HepG2 (cell line): ENCODE data around the gene RBM19. TPM values are rescaled to one million over a fixed set of nuclear protein-coding genes. Genes with fewer than 3 reads are reported as not detected.

Experiments
- ATAC-seq: fragments of 200-7000 bp; cut with Tn5 transposase; 3 replicates; pipeline ENCODE4 v1.9.1; 2020; ENCODE audit warnings: mild to moderate bottlenecking, moderate library complexity
- BruUV-seq: library from RNA; stranded (reverse); fragments of 400-500 nt; replicated peaks from 2 replicates; lab custom pipeline; 2021; lab: Mats Ljungman, UMichigan
- CTCF ChIA-PET: fragments of 300-600 bp; formaldehyde crosslinking; extraction: SDS; loops from one replicate; lab custom pipeline; 2021; ENCODE audit warnings: low total read pairs, inconsistent platforms, low intra/inter-chr PET ratio; lab: Yijun Ruan, JAX
- POLR2A ChIA-PET: fragments of 350-600 bp; sonication (Branson Sonifier 250); formaldehyde crosslinking; loops from one replicate; lab custom pipeline; 2020; ENCODE audit warnings: antibody characterized with exemption, inconsistent platforms; lab: Yijun Ruan, JAX
- DNase-seq: peaks from one replicate; pipeline ENCODE4 v3.0.0-alpha.2; 2015; ENCODE audit warnings: low spot score
- FAIRE-seq: peaks from 3 replicates; lab custom pipeline; 2011; peaks lifted over from hg19 to GRCh38; lab: Jason Lieb, UNC
- H2AFZ ChIP-seq: one replicate; pipeline ENCODE4 v1.6.1; 2011; ENCODE audit warnings: low read length, inconsistent platforms
- H3K27ac ChIP-seq: fragments of 300-600 bp; 3 replicates; pipeline ENCODE4 v1.8.0; 2011; ENCODE audit warnings: mixed run types, mild to moderate bottlenecking, mixed read lengths, low read length, inconsistent platforms; ENCODE audit not compliant: insufficient read depth; ENCODE audit errors: extremely low read length
- H3K27me3 ChIP-seq, 2 experiments: fragments of 200-600 bp in 1 of 2; 2 replicates in 1 of 2; 3 replicates in 1 of 2; pipeline versions ENCODE4 v1.6.0 to v1.8.0; 2011; ENCODE audit warnings: low read length in 2 of 2, mild to moderate bottlenecking in 2 of 2, moderate library complexity in 2 of 2, inconsistent platforms in 1 of 2; ENCODE audit not compliant: insufficient read depth in 2 of 2, control insufficient read depth in 1 of 2
- H3K36me3 ChIP-seq, 2 experiments: fragments of 200-600 bp in 1 of 2; replicated peaks in 1 of 2; 2 replicates in 1 of 2; 3 replicates in 1 of 2; pipeline versions ENCODE4 v1.5.1 to v1.8.0; 2011; ENCODE audit warnings: low read length in 2 of 2, inconsistent platforms in 1 of 2; ENCODE audit not compliant: insufficient read depth in 2 of 2, control insufficient read depth in 1 of 2
- H3K4me1 ChIP-seq: 2 replicates; pipeline ENCODE4 v1.5.1; 2012; ENCODE audit warnings: low read length, inconsistent platforms; ENCODE audit not compliant: insufficient read depth
- H3K4me2 ChIP-seq: 2 replicates; pipeline ENCODE4 v1.6.0; 2011; ENCODE audit warnings: low read depth, low read length, inconsistent platforms
- H3K4me3 ChIP-seq, 3 experiments: fragments of 200-600 bp in 1 of 3; sonication (generic), shearing (Covaris generic) in 1 of 3; replicated peaks in 1 of 3; 2 replicates each; pipeline ENCODE4 v1.5.1; 2011 to 2016; ENCODE audit warnings: low read length in 3 of 3, inconsistent platforms in 2 of 3, low read depth in 2 of 3, mild to moderate bottlenecking in 2 of 3, control low read depth in 1 of 3, mixed read lengths in 1 of 3; ENCODE audit not compliant: insufficient read depth in 1 of 3
- H3K79me2 ChIP-seq: one replicate; pipeline ENCODE4 v1.6.1; 2011; ENCODE audit warnings: low read length, inconsistent platforms; ENCODE audit not compliant: insufficient read depth
- H3K9ac ChIP-seq: 2 replicates; pipeline ENCODE4 v1.6.0; 2011; ENCODE audit warnings: mild to moderate bottlenecking, low read depth, low read length, inconsistent platforms; ENCODE audit not compliant: insufficient read depth
- H3K9me3 ChIP-seq: 2 replicates; pipeline ENCODE4 v1.5.1; 2012; ENCODE audit warnings: mild to moderate bottlenecking, low read length
- H4K20me1 ChIP-seq: 2 replicates; pipeline ENCODE4 v1.6.0; 2011; ENCODE audit warnings: inconsistent platforms, mild to moderate bottlenecking, low read length, moderate library complexity; ENCODE audit not compliant: insufficient read depth
- DMAP1 ChIP-seq: IDR thresholded peaks from 2 replicates; pipeline ENCODE4 v1.6.1; 2016
- HOXA3 ChIP-seq: sonication (generic); formaldehyde crosslinking; IDR thresholded peaks from 2 replicates; pipeline ENCODE4 v1.5.0; 2020; ENCODE audit warnings: missing genetic modification reagents
- MEF2D ChIP-seq: sonication (generic); formaldehyde crosslinking; IDR thresholded peaks from 2 replicates; pipeline ENCODE4 v1.5.1; 2020; ENCODE audit warnings: mild to moderate bottlenecking, missing genetic modification reagents
- WIZ ChIP-seq: sonication (generic); formaldehyde crosslinking; IDR thresholded peaks from 2 replicates; pipeline ENCODE4 v1.5.1; 2020; ENCODE audit warnings: mild to moderate bottlenecking, missing genetic modification reagents
- WGBS: methylation state at CpG from one replicate; pipeline ENCODE4 v1.1.6; 2017; ENCODE audit warnings: low lambda C conversion rate; 5-methylcytosine and 5-hydroxymethylcytosine counted together
- in situ Hi-C: cut with HindIII; loops from 2 replicates; pipeline ENCODE4 v1.10.0; 2017; ENCODE audit warnings: low pct_unique_long_range_greater_than_20kb; ENCODE audit not compliant: extremely low pct_ligation_motif_present
- intact Hi-C: fragments of 100-400 bp; cut with micrococcal nuclease; formaldehyde crosslinking; loops from one replicate; pipeline ENCODE4 v1.10.0; 2022; ENCODE audit not compliant: unreplicated experiment
- polyA plus RNA-seq, 8 experiments: library from polyadenylated mRNA; depleted of rRNA in 3 of 8; stranded (reverse) in 7 of 8; unstranded in 1 of 8; fragments of >200 nt; fragmentation: Illumina TruSeq in 4 of 8; extraction: Trizol in 4 of 8; gene quantifications; 2 replicates each; pipeline versions ENCODE4 v1.2.1 to v1.2.3, GENCODE V29; 2011 to 2016; ENCODE audit warnings: low read depth in 4 of 8, missing spikeins in 1 of 8, mixed read lengths in 1 of 8; ENCODE audit not compliant: insufficient read depth in 1 of 8
- total RNA-seq, 5 experiments: library from RNA; depleted of rRNA; stranded (reverse); fragments of >200 nt; fragmentation: Illumina TruSeq; extraction: Trizol; gene quantifications; 2 replicates each; pipeline ENCODE4 v1.2.3, GENCODE V29; 2016; ENCODE audit warnings: low read depth in 1 of 5
- TF ChIP-seq, protein P1 (sequence below): sonication (generic); formaldehyde crosslinking; IDR thresholded peaks from 2 replicates; pipeline ENCODE4 v1.8.1; 2022; ENCODE audit warnings: low read depth, mild to moderate bottlenecking, missing genetic modification reagents
- TF ChIP-seq, protein P2 (sequence below): sonication (generic); formaldehyde crosslinking; IDR thresholded peaks from 2 replicates; pipeline ENCODE4 v1.4.0; 2020; ENCODE audit warnings: low read depth, mild to moderate bottlenecking, missing genetic modification reagents

Gene RBM19
- total and polyA plus RNA-seq, 2 of the 13 experiments (the other 11 are each of a cell fraction or from before 2014, with no cell fraction given): 19.3 to 32.2 TPM

- TF ChIP-seq MEF2D (no peak), DMAP1 (no peak), WIZ (CRISPR knock-in tag) (no peak), HOXA3 (CRISPR knock-in tag) (no peak)
- TF ChIP-seq, protein P1, sequence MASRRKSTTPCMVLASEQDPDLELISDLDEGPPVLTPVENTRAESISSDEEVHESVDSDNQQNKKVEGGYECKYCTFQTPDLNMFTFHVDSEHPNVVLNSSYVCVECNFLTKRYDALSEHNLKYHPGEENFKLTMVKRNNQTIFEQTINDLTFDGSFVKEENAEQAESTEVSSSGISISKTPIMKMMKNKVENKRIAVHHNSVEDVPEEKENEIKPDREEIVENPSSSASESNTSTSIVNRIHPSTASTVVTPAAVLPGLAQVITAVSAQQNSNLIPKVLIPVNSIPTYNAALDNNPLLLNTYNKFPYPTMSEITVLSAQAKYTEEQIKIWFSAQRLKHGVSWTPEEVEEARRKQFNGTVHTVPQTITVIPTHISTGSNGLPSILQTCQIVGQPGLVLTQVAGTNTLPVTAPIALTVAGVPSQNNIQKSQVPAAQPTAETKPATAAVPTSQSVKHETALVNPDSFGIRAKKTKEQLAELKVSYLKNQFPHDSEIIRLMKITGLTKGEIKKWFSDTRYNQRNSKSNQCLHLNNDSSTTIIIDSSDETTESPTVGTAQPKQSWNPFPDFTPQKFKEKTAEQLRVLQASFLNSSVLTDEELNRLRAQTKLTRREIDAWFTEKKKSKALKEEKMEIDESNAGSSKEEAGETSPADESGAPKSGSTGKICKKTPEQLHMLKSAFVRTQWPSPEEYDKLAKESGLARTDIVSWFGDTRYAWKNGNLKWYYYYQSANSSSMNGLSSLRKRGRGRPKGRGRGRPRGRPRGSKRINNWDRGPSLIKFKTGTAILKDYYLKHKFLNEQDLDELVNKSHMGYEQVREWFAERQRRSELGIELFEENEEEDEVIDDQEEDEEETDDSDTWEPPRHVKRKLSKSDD (CRISPR knock-in tag): no peak
- TF ChIP-seq, protein P2, sequence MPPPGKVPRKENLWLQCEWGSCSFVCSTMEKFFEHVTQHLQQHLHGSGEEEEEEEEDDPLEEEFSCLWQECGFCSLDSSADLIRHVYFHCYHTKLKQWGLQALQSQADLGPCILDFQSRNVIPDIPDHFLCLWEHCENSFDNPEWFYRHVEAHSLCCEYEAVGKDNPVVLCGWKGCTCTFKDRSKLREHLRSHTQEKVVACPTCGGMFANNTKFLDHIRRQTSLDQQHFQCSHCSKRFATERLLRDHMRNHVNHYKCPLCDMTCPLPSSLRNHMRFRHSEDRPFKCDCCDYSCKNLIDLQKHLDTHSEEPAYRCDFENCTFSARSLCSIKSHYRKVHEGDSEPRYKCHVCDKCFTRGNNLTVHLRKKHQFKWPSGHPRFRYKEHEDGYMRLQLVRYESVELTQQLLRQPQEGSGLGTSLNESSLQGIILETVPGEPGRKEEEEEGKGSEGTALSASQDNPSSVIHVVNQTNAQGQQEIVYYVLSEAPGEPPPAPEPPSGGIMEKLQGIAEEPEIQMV (CRISPR knock-in tag): no peak
- in situ Hi-C loops: no loop called here
- CTCF ChIA-PET: no interaction called here
- no peak for ATAC-seq
- Histone ChIP-seq H3K79me2 (no peaks in the 10 kb centered on the region), H2AFZ (no peak overlapping the region), H3K4me3 (no peak overlapping the region), H4K20me1 (no peaks in the 10 kb centered on the region), H3K27ac (no peak overlapping the region), H3K4me1 (peaks cover 17% of the 10 kb centered on the region), H3K9ac (no peak overlapping the region), H3K27me3 (no peaks in the 10 kb centered on the region), H3K9me3 (no peaks in the 10 kb centered on the region), H3K36me3 (peaks cover 24 to 55% of the 10 kb centered on the region in 2 experiments), H3K4me2 (no peak overlapping the region)
- POLR2A ChIA-PET: no interaction called here
- WGBS: 93% methylated on average over 5 of the region's 5 CpGs
- no TSS peak for BruUV-seq
- FAIRE-seq: no peak
- no peak for DNase-seq
- intact Hi-C loops: no loop called here
Observed at GRCh38 chr12:113929312-113929989, 36.7 kb downstream of the RBM19 start.
